Liver (tissue), 9 donors: ENCODE measurements around the gene USP24. TPM values are rescaled to one million over a fixed set of nuclear protein-coding genes. Genes with fewer than 3 reads are reported as not detected.

Source experiments
- DNase-seq: peaks from one replicate; pipeline ENCODE4 v3.0.0-alpha.2; 2017; ENCODE audit warnings: low spot score
- H3K27ac ChIP-seq, 2 donors: one replicate each; pipeline ENCODE4 v1.7.0; 2013; ENCODE audit warnings: inconsistent platforms in 2 of 2, low read length in 2 of 2, control low read depth in 1 of 2, low read depth in 1 of 2, mild to moderate bottlenecking in 1 of 2
- H3K27me3 ChIP-seq, 4 donors: one replicate each; pipeline versions ENCODE4 v1.6.1 to v1.7.0; 2013; ENCODE audit warnings: low read length in 3 of 4, inconsistent platforms in 1 of 4, mild to moderate bottlenecking in 1 of 4, moderate library complexity in 1 of 4; ENCODE audit not compliant: control insufficient read depth in 4 of 4, insufficient read depth in 4 of 4
- H3K36me3 ChIP-seq, 4 donors: one replicate each; pipeline versions ENCODE4 v1.6.1 to v1.7.0; 2013; ENCODE audit warnings: low read length in 3 of 4, mild to moderate bottlenecking in 3 of 4, low read depth in 1 of 4, moderate library complexity in 1 of 4; ENCODE audit not compliant: control insufficient read depth in 4 of 4, insufficient read depth in 3 of 4
- H3K4me1 ChIP-seq, 4 donors: one replicate each; pipeline versions ENCODE4 v1.6.1 to v1.7.0; 2013; ENCODE audit warnings: low read length in 3 of 4, mild to moderate bottlenecking in 3 of 4, moderate library complexity in 1 of 4; ENCODE audit not compliant: control insufficient read depth in 4 of 4, insufficient read depth in 4 of 4
- H3K4me3 ChIP-seq, 3 donors: one replicate each; pipeline versions ENCODE4 v1.6.1 to v1.7.0; 2013; ENCODE audit warnings: low read length in 3 of 3, control low read depth in 1 of 3, low read depth in 1 of 3, mild to moderate bottlenecking in 1 of 3
- H3K9ac ChIP-seq, 2 donors: one replicate each; pipeline ENCODE4 v1.7.0; 2013; ENCODE audit warnings: low read length in 2 of 2, mild to moderate bottlenecking in 2 of 2, moderate library complexity in 2 of 2, control low read depth in 1 of 2, low read depth in 1 of 2
- H3K9me3 ChIP-seq, 4 donors: one replicate each; pipeline versions ENCODE4 v1.6.1 to v1.7.0; 2013; ENCODE audit warnings: low read length in 3 of 4; ENCODE audit not compliant: control insufficient read depth in 4 of 4
- EGR1 ChIP-seq, 2 donors: IDR thresholded peaks; 2 replicates each; pipeline ENCODE4 v1.6.1; 2016 to 2018; ENCODE audit warnings: antibody characterized with exemption in 2 of 2, low read depth in 2 of 2
- FOXA1 ChIP-seq: IDR thresholded peaks from 2 replicates; pipeline ENCODE4 v1.6.1; 2016; ENCODE audit warnings: antibody characterized with exemption
- FOXA2 ChIP-seq: IDR thresholded peaks from 2 replicates; pipeline ENCODE4 v1.6.1; 2016; ENCODE audit warnings: antibody characterized with exemption
- HNF4A ChIP-seq, 2 donors: conservative IDR thresholded peaks; 2 replicates each; pipeline ENCODE4 v1.6.1; 2016; ENCODE audit warnings: antibody characterized with exemption in 2 of 2, mild to moderate bottlenecking in 2 of 2
- NR2F2 ChIP-seq: IDR thresholded peaks from 2 replicates; pipeline ENCODE4 v1.6.1; 2016; ENCODE audit warnings: antibody characterized with exemption
- RAD21 ChIP-seq, 2 donors: IDR thresholded peaks; 2 replicates each; pipeline ENCODE4 v1.6.1; 2016; ENCODE audit warnings: antibody characterized with exemption in 2 of 2, mild to moderate bottlenecking in 2 of 2
- RXRA ChIP-seq, 2 donors: IDR thresholded peaks; 2 replicates each; pipeline ENCODE4 v1.6.1; 2017 to 2018; ENCODE audit warnings: antibody characterized with exemption in 2 of 2, mild to moderate bottlenecking in 1 of 2
- SP1 ChIP-seq: IDR thresholded peaks from 2 replicates; pipeline ENCODE4 v1.6.1; 2018; ENCODE audit warnings: antibody characterized with exemption, mild to moderate bottlenecking
- WGBS: extraction: QIAGEN DNeasy Blood & Tissue Kit; methylation state at CpG from one replicate; pipeline ENCODE4 v1.1.7; 2013; 5-methylcytosine and 5-hydroxymethylcytosine counted together
- polyA plus RNA-seq, 2 donors: library from polyadenylated mRNA; stranded (reverse) in 1 of 2; unstranded in 1 of 2; fragments of 200-250 nt in 1 of 2; fragments of >200 nt in 1 of 2; fragmentation: Nextera tagmentation in 1 of 2; extraction: Ambion mirVana in 1 of 2; gene quantifications; one replicate each; pipeline versions ENCODE4 v1.2.1 to v1.2.3, GENCODE V29; 2013 to 2015
- total RNA-seq, 2 donors: library from RNA; depleted of rRNA; stranded (reverse); fragments of >200 nt; gene quantifications; one replicate each; pipeline ENCODE4 v1.2.3, GENCODE V29; 2014
- TF ChIP-seq, protein P1 (sequence below): IDR thresholded peaks from 2 replicates; pipeline ENCODE4 v1.6.1; 2016; ENCODE audit warnings: antibody characterized with exemption
- TF ChIP-seq, protein P2 (sequence below): IDR thresholded peaks from 2 replicates; pipeline ENCODE4 v1.6.1; 2016; ENCODE audit warnings: antibody characterized with exemption, mild to moderate bottlenecking
- TF ChIP-seq, protein P3 (sequence below): fragments of 150-350 bp; IDR thresholded peaks from 2 replicates; pipeline ENCODE4 v1.5.1; 2017; ENCODE audit warnings: improper control_type of control experiment, low read depth, low read length; ENCODE audit not compliant: missing input control
- donor health status: healthy.
- donor health status: healthy.
- donor health status: healthy.
- donor health status: healthy.
- donor health status: healthy.

Gene USP24
- total and polyA plus RNA-seq, 4 donors = 7.0 to 75.8 (median 20.3) TPM

DNA sequence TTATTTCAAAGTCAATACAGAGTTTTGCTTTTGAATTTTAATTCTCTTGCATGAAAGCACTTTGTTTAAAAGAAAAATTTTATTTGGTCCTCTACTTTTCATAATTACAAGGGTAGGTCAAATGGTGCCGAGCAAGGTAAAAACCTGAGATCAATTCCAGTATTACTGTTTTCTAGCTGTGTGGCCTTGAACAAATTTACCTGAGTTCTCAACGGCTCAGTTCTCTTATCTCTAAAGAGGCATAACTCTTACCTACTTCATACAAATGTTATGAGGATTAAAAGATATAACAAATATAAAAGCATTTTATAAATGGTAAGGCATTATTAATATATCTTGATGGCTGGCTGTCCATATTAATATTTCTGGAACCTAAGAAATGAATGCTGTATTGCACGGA lies 42.5 kb downstream of the USP24 start:
- TF ChIP-seq HNF4A (conservative IDR thresholded peaks at IDR 0.05) (no peak), SP1 (no peak), RXRA (IDR thresholded peaks at IDR 0.05) (no peak), EGR1 (IDR thresholded peaks at IDR 0.05; ENCODE audit: low read depth in 2 of 2) (no peak), RAD21 (IDR thresholded peaks at IDR 0.05) (no peak), NR2F2 (no peak)
- TF ChIP-seq, protein P1, sequence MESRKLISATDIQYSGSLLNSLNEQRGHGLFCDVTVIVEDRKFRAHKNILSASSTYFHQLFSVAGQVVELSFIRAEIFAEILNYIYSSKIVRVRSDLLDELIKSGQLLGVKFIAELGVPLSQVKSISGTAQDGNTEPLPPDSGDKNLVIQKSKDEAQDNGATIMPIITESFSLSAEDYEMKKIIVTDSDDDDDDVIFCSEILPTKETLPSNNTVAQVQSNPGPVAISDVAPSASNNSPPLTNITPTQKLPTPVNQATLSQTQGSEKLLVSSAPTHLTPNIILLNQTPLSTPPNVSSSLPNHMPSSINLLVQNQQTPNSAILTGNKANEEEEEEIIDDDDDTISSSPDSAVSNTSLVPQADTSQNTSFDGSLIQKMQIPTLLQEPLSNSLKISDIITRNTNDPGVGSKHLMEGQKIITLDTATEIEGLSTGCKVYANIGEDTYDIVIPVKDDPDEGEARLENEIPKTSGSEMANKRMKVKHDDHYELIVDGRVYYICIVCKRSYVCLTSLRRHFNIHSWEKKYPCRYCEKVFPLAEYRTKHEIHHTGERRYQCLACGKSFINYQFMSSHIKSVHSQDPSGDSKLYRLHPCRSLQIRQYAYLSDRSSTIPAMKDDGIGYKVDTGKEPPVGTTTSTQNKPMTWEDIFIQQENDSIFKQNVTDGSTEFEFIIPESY = no peak
- no peak overlapping the region for H3K27ac ChIP-seq
- H3K9me3 ChIP-seq = no peaks in the 10 kb centered on the region
- no peaks in the 10 kb centered on the region for H3K4me1 ChIP-seq
- H3K9ac ChIP-seq = no peak overlapping the region
- WGBS = 91% methylated on average over 3 of the region's 3 CpGs
- H3K36me3 ChIP-seq = peaks cover 2 to 16% (median 10%) of the 10 kb centered on the region in 4 donors
- DNase-seq = no peak
- no peaks in the 10 kb centered on the region for H3K27me3 ChIP-seq
- H3K4me3 ChIP-seq = no peak overlapping the region

DNA sequence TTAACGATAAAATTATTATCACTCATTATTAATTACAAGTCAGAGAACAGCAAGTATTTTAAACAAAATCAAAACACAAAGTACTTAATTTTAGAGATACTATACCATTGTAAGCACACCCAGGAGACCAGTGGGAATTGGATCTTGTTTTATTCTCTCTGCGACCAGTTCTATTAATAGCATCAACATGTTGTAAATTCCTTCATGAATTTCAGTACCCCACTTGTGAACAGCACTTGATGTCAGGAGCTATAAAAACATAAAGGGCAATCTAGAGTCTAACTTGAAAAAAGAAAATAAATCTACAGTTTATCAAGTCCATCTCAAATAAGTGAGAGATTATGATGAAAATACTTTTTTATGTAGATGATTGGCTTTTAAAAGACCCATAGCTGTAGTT lies 42.9 kb downstream of the USP24 start:
- DNase-seq = no peak
- no peak overlapping the region for H3K9ac ChIP-seq
- no peak overlapping the region for H3K27ac ChIP-seq
- no peaks in the 10 kb centered on the region for H3K9me3 ChIP-seq
- 95% methylated on average over 2 of the region's 2 CpGs for WGBS
- H3K4me1 ChIP-seq = no peaks in the 10 kb centered on the region
- TF ChIP-seq, protein P1 = no peak
- TF ChIP-seq, protein P2, sequence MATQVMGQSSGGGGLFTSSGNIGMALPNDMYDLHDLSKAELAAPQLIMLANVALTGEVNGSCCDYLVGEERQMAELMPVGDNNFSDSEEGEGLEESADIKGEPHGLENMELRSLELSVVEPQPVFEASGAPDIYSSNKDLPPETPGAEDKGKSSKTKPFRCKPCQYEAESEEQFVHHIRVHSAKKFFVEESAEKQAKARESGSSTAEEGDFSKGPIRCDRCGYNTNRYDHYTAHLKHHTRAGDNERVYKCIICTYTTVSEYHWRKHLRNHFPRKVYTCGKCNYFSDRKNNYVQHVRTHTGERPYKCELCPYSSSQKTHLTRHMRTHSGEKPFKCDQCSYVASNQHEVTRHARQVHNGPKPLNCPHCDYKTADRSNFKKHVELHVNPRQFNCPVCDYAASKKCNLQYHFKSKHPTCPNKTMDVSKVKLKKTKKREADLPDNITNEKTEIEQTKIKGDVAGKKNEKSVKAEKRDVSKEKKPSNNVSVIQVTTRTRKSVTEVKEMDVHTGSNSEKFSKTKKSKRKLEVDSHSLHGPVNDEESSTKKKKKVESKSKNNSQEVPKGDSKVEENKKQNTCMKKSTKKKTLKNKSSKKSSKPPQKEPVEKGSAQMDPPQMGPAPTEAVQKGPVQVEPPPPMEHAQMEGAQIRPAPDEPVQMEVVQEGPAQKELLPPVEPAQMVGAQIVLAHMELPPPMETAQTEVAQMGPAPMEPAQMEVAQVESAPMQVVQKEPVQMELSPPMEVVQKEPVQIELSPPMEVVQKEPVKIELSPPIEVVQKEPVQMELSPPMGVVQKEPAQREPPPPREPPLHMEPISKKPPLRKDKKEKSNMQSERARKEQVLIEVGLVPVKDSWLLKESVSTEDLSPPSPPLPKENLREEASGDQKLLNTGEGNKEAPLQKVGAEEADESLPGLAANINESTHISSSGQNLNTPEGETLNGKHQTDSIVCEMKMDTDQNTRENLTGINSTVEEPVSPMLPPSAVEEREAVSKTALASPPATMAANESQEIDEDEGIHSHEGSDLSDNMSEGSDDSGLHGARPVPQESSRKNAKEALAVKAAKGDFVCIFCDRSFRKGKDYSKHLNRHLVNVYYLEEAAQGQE = peak; percentile 14
- no peaks in the 10 kb centered on the region for H3K27me3 ChIP-seq
- H3K4me3 ChIP-seq = no peak overlapping the region
- peaks cover 2 to 16% (median 10%) of the 10 kb centered on the region in 4 donors for H3K36me3 ChIP-seq

DNA sequence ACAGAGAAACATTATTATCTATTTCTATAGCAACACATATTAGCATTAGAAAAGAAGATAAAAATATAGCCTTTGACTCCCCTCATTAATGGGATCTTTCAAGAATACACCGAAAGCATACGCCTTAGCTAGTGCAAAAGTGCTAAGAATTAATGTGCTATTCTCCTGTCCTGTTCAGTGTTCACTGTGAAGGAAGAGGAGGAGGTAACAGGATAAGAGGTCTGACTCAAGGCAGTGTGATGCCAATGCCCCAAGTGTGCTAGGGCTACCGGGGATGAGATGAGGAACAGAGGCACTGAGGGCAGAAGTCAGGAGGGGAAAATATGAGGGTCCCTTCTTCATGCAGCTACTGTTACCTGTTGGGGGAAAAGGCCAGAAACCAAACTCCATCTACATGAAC lies 43.5 kb downstream of the USP24 start:
- H3K4me3 ChIP-seq = no peak overlapping the region
- no peaks in the 10 kb centered on the region for H3K4me1 ChIP-seq
- no peak for DNase-seq
- no peak overlapping the region for H3K27ac ChIP-seq
- H3K9me3 ChIP-seq = no peaks in the 10 kb centered on the region
- H3K27me3 ChIP-seq = no peaks in the 10 kb centered on the region
- WGBS = 99% methylated on average over 3 of the region's 3 CpGs
- peaks cover 2 to 18% (median 10%) of the 10 kb centered on the region in 4 donors for H3K36me3 ChIP-seq
- no peak overlapping the region for H3K9ac ChIP-seq
- no peak for TF ChIP-seq EGR1 (IDR thresholded peaks at IDR 0.05; ENCODE audit: low read depth in 2 of 2)
- no peak for TF ChIP-seq NR2F2
- TF ChIP-seq FOXA1 = no peak
- TF ChIP-seq, protein P1 = no peak
- TF ChIP-seq, protein P3, sequence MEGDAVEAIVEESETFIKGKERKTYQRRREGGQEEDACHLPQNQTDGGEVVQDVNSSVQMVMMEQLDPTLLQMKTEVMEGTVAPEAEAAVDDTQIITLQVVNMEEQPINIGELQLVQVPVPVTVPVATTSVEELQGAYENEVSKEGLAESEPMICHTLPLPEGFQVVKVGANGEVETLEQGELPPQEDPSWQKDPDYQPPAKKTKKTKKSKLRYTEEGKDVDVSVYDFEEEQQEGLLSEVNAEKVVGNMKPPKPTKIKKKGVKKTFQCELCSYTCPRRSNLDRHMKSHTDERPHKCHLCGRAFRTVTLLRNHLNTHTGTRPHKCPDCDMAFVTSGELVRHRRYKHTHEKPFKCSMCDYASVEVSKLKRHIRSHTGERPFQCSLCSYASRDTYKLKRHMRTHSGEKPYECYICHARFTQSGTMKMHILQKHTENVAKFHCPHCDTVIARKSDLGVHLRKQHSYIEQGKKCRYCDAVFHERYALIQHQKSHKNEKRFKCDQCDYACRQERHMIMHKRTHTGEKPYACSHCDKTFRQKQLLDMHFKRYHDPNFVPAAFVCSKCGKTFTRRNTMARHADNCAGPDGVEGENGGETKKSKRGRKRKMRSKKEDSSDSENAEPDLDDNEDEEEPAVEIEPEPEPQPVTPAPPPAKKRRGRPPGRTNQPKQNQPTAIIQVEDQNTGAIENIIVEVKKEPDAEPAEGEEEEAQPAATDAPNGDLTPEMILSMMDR = no peak
- TF ChIP-seq RAD21 (IDR thresholded peaks at IDR 0.05) = no peak
- TF ChIP-seq SP1 = no peak
- TF ChIP-seq, protein P2 = no peak
- TF ChIP-seq FOXA2 = no peak
